ENCODE measurements around the gene LSM7.
A peak's percentile ranks its signal among the peaks of the same experiment; 100 is the strongest.

The LSM7 gene

DNA sequence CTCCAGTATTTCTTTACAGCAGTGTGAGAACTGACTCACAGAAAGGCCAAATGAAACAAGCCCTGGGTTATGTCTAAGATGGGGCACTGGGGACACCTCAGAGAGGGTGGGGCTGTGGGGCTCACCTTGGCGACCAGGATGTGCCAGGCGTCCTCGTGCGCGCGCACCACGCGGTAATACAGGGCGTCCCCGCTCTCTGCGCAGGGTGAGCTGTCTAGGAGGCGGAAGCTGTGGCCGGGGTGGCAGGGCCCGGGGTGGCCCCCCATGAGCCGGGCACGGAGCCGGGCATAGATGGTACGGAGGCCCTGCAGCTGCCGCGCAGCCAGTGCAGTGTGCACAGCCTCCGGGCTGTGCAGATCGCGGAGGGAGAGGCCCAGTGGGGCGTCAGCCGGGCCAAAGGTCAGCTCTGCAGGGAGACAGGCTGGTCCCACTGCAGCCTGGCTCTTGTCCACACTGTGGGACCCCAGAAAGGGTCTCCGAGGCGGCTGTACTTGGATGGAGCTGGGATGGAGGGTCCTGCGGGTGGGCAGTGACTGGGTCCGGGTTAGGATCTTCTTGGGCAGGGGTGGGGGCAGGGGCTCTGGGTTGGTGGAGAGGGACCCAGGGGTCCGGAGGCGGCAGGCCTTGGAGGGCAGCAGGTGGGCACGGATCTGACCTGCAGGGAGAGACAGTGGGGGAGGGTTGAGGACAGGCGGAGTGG is 49.8 kb downstream of the LSM7 start:
- no peak for DNase-seq (ENCODE audit: low spot score)

DNA sequence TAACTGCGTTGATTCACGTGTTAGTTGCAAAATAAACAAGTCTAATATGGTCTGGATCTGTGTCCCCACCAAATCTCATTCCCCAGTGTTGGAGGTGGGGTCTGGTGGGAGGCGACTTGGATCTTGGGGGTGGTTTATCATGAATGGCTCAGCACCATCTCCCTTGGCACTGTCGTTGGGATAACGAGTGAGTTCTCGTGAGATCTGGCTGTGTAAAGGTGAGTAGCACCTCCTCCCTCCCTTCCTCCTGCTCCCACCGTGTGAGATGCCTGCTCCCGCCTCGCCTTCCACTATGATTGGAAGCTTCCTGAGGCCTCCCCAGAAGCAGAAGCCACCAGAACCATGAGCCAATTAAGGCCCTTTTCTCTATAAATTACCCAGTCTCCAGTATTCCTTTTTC is 51.2 kb downstream of the LSM7 start:
- no peak for DNase-seq (ENCODE audit: low spot score)

DNA sequence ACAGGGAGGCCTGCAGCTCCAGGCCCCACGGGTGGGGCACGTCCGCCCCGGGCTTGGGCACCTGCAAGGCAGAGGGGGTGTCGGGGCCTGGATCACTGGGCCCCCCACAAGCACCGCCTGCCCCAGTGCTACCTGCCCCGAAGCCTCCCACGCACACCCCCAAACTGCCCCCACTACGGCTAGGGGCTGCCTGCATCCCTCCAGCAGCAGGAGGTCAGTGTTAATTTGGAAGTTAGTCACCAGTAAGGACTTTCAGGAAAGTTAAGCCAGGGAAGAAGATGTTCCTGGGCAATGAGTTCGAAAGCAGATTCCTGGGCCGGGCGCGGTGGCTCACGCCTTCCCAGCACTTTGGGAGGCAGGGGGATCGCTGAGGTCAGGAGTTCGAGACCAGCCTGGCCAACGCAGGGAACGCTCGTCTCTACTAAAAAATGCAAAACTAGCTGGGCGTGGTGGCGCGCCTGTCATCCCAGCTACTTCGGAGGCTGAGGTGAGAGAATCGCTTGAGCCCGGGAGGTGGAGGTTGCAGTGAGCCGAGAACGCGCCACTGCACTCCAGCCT is 51.9 kb downstream of the LSM7 start:
- DNase-seq (ENCODE audit: low spot score) = no peak

DNA sequence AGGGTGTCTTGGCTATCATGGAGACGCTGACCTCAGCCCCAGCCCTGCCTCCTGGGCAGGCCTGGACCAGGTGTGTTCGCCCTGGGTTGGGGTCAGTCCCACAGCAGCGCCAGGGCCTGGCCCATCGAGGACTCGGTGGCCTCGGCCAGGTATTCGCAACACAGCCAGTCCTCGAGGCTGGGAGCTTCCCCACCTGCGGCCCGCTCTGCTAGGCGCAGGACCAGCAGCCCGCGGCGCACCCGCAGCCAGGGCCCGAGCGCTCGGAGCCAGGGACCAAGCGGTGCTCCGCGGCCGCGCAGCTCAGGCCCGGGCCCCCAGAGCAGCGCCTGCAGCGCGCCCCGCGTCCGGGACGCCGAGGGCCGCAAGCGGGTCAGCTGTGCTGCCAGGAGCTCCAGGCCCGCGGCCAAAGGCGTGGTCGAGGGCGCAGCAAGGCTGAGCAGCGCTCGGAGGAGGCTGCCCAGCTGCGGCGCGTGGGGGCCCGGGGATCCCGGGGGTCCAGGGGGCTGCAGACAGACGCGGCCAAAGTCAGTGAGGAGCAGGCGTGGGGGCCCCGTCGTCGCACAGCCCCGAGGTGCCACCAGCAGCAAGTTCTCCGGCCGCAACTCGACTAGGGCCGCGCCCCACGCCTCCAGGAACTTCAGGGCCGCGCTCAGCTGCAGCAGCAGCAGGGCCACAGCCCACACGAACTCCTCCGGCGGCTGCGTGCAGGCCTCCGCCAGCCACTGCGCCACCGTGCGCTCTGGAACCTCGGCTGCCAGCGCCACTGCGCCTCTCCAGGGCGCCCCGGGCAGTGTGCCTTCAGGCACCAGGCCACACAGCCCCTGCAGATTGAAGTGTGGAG is 52.6 kb downstream of the LSM7 start:
- no peak for DNase-seq (ENCODE audit: low spot score)

DNA sequence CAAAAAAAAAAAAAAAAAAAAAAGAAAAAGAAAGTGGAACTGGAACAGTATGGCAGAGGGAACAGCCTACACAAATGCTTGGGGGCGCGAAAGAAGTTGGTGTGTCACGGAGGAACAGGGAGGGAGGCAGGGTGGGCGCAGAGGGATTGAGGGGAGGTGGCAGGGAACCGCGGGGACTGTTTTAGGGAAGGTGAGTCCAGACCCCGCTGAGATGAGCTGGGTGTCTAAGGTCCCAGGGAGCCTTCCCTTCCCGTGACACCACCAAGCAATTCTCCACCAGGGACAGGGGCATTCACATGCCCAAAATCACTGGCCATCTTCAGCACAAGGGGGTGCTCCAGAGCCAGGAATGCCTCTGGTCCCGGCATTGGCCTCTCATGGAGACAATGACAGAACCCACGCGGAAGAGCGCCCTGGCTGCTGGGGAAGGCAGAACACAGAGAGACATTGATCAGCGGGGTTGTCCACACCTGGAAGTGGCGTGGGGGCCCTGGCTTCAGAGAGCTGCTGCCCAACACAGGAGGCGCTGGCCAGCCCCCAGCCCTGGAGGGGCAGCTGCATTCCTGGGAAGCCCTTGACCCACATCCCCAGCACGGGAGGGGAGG is 53.4 kb downstream of the LSM7 start:
- DNase-seq (ENCODE audit: low spot score) = no peak

DNA sequence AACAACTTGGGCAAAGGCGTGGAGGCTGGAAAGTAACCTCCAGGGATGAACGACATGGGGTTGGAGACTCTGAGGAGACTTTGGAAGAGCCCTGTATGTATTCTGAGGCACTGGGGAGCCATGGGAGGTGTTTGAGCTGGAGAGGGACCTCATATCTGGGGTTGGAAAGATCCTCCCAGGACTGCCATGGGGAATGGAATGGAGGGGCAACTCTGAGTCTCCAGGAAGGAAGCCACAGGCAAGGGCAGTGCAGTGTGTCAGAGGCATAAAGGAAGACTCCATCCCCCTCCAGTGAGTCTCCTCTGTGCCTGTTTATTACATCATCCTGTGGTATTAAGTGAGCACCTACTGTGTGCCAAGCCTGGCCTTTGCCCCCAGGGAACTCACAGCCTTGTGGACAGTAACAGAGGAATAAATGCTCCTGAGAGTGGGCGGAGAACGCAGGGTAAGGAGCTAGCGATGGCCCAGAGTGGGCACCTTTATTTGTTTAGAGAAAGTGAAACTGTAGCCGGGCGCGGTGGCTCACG is 54.1 kb downstream of the LSM7 start:
- DNase-seq (ENCODE audit: low spot score) = no peak

DNA sequence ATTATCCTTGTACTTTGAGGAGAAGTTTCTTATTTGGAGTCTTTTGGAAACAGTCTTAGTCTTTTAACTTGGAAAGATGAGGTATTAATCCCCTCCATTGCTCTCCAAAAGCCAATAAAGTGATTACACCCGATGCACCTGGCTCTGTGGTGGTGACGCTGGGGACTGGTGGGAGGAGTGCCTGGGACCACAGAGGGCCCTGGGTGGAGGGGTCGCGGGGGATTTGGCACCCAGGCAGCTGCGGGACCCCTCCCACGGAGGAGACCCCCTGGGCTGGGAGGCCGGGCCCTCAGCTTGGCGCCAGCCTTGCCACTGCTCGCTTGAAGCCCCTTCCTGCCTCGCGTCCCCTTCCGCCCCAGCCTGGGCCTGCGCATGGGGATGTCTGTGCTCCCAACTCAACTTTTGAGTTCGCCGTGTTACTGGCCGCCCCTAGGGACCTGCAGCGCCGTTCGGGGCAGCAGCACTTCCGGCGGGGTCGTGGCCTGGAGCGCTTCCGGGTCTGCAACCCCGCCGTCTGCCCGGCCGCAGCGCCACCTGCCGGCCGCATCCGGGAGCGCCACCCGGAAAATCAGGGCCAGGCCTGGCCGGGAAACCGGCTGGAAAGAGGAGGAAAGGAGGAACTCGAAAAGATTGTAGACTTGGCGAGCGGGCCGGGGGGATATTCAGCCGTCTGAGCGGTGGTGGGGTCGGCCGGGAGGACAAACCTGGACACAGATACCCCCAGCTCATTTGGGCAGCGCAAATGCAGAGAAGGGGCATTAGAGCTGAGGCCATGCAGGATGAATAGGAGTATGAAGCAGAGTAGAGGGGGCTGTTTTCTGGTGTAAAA is 54.8 kb downstream of the LSM7 start:
- DNase-seq (ENCODE audit: low spot score) = peak; percentile 73
